Measurements from ENCODE around the gene WFDC12. TPM values are rescaled to one million over a fixed set of nuclear protein-coding genes. Genes with fewer than 3 reads are reported as not detected.
A peak's percentile ranks its signal among the peaks of the same experiment; 100 is the strongest.

Gene WFDC12
- total RNA-seq, 1 donor from 2014 or later = not detected

DNA sequence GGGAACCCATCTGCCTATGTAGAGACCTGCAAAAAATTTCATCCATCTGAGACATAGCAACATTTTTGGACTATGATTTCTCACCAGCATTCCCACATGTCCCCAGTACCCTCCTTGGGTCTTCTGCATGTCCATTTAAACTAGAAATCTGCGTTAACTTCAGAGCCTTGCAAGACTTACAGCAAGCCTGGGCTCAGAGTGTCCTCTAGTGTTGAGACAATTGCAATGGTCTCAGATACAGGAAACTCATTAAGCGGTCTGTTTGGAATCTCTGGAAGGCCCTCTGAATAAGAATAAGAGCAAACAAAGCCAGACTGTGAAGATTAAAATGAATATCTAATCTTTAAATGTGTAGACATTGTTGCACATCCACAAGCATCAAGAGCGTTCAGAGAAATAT is 29.9 kb upstream of the WFDC12 start:
- Histone ChIP-seq H3K36me3 (no peaks in the 10 kb centered on the region), H4K20me1 (ENCODE audit: low read depth) (no peaks in the 10 kb centered on the region), H3K79me2 (ENCODE audit: low read depth) (no peaks in the 10 kb centered on the region), H2AFZ (replicated peaks) (no peak overlapping the region), H3K9ac (no peak overlapping the region), H3K27ac (no peak overlapping the region), H3K4me1 (no peaks in the 10 kb centered on the region), H3K4me3 (no peak overlapping the region), H3K9me3 (ENCODE audit: low read depth) (no peaks in the 10 kb centered on the region), H3K4me2 (no peak overlapping the region), H3F3A (ENCODE audit: low read depth) (no peaks in the 10 kb centered on the region), H3K27me3 (peaks cover 7% of the 10 kb centered on the region)
- no peaks in the 10 kb centered on the region for H3K36me3 Mint-ChIP-seq
- H3K4me3 Mint-ChIP-seq = no peak overlapping the region
- DNase-seq (ENCODE audit: low spot score) = no peak
- H3K27ac Mint-ChIP-seq = peak overlapping the region; percentile 46
- peaks cover 16% of the 10 kb centered on the region for H3K9me3 Mint-ChIP-seq
- peaks cover 9% of the 10 kb centered on the region for H3K27me3 Mint-ChIP-seq (ENCODE audit: insufficient read depth, low read depth)
- TF ChIP-seq, protein P1, sequence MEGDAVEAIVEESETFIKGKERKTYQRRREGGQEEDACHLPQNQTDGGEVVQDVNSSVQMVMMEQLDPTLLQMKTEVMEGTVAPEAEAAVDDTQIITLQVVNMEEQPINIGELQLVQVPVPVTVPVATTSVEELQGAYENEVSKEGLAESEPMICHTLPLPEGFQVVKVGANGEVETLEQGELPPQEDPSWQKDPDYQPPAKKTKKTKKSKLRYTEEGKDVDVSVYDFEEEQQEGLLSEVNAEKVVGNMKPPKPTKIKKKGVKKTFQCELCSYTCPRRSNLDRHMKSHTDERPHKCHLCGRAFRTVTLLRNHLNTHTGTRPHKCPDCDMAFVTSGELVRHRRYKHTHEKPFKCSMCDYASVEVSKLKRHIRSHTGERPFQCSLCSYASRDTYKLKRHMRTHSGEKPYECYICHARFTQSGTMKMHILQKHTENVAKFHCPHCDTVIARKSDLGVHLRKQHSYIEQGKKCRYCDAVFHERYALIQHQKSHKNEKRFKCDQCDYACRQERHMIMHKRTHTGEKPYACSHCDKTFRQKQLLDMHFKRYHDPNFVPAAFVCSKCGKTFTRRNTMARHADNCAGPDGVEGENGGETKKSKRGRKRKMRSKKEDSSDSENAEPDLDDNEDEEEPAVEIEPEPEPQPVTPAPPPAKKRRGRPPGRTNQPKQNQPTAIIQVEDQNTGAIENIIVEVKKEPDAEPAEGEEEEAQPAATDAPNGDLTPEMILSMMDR (IDR thresholded peaks at IDR 0.05) = no peak
- TF ChIP-seq EZH2 (IDR thresholded peaks at IDR 0.05) (no peak), EZH2phosphoT487 (IDR thresholded peaks at IDR 0.05) (no peak)
- H3K4me1 Mint-ChIP-seq = no peaks in the 10 kb centered on the region

DNA sequence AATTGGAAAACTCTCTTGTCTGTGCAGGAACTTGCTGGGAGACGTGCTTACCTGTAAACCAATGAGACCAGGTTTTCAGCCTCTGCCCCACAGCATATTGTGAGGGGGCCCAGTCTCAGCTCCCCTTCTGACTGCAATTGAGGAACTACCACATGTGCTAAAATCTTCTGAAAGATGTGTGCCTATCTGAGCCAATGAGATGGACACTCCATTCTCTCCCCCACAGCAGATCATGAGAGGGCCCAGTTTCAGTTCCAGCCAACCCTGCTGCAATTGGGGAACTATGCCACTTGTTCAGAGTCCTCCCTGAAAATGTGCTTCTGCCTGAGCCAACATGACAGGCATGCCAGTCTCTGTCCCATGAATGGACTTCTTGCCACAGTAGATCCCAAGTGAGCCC is 29.5 kb upstream of the WFDC12 start:
- Histone ChIP-seq H3K4me2 (no peak overlapping the region), H3K27me3 (peaks cover 8% of the 10 kb centered on the region), H2AFZ (replicated peaks) (no peak overlapping the region), H3K9ac (no peak overlapping the region), H3K79me2 (ENCODE audit: low read depth) (no peaks in the 10 kb centered on the region), H3F3A (ENCODE audit: low read depth) (no peaks in the 10 kb centered on the region), H4K20me1 (ENCODE audit: low read depth) (no peaks in the 10 kb centered on the region), H3K4me1 (no peaks in the 10 kb centered on the region), H3K27ac (no peak overlapping the region), H3K36me3 (no peaks in the 10 kb centered on the region), H3K9me3 (ENCODE audit: low read depth) (no peaks in the 10 kb centered on the region), H3K4me3 (no peak overlapping the region)
- Mint-ChIP-seq H3K36me3 (no peaks in the 10 kb centered on the region), H3K4me1 (no peaks in the 10 kb centered on the region), H3K9me3 (peaks cover 12% of the 10 kb centered on the region), H3K27me3 (ENCODE audit: insufficient read depth, low read depth) (peaks cover 9% of the 10 kb centered on the region), H3K4me3 (no peak overlapping the region), H3K27ac (no peak overlapping the region)
- DNase-seq (ENCODE audit: low spot score) = no peak
- TF ChIP-seq EZH2phosphoT487 (IDR thresholded peaks at IDR 0.05) (no peak), EZH2 (IDR thresholded peaks at IDR 0.05) (no peak)
- TF ChIP-seq, protein P1 (IDR thresholded peaks at IDR 0.05) = no peak

DNA sequence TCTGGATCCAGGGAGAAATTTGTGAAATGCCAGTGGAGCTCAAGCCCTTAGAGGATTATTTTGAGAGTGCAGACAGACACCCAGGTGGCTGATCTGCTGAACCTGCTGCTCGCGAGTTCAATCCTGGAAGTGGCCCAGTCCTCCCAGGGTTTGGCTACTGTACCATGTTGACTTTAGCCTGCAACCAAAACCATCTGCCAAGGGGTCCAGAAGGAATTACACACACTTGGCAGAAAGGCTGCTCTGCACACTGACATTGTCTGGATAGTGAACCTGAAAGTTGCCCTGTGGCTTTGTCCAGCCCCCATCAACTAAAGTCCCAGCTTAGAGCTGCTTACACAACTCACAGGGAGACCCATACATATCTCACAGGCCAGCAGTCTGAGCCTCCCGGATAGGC is 28.9 kb upstream of the WFDC12 start:
- TF ChIP-seq EZH2phosphoT487 (IDR thresholded peaks at IDR 0.05) = no peak
- Histone ChIP-seq H3K79me2 (ENCODE audit: low read depth) (no peaks in the 10 kb centered on the region), H3K4me2 (no peak overlapping the region), H3K27ac (no peak overlapping the region), H3K4me1 (no peaks in the 10 kb centered on the region), H4K20me1 (ENCODE audit: low read depth) (no peaks in the 10 kb centered on the region), H3K9me3 (ENCODE audit: low read depth) (no peaks in the 10 kb centered on the region), H3K4me3 (no peak overlapping the region), H2AFZ (replicated peaks) (no peak overlapping the region), H3K36me3 (no peaks in the 10 kb centered on the region), H3K9ac (no peak overlapping the region), H3F3A (ENCODE audit: low read depth) (no peaks in the 10 kb centered on the region), H3K27me3 (peaks cover 8% of the 10 kb centered on the region)
- DNase-seq (ENCODE audit: low spot score) = no peak
- H3K9me3 Mint-ChIP-seq = peaks cover 12% of the 10 kb centered on the region
- H3K4me3 Mint-ChIP-seq = no peak overlapping the region
- H3K4me1 Mint-ChIP-seq = no peaks in the 10 kb centered on the region
- peaks cover 9% of the 10 kb centered on the region for H3K27me3 Mint-ChIP-seq (ENCODE audit: insufficient read depth, low read depth)
- H3K27ac Mint-ChIP-seq = no peak overlapping the region
- no peaks in the 10 kb centered on the region for H3K36me3 Mint-ChIP-seq

DNA sequence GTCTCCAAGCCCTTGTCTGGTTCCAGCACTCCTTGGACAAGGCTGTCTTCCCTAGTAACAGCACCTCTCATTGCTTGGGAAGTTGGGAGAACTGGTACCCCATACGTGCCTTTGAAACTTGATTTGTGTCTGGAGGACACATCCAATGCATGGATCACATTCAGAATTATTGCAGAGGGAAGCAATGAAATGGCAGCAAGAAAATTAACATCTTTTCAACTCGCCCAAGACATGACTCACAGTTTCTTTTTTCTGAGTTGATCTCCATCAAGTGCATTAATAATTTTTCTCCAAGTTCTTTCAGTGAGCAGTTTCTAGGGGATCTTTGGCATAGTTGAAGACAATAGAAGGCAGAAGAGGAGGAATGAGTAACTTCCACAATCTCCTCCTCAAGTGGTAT is 28.1 kb upstream of the WFDC12 start:
- H3K9me3 Mint-ChIP-seq = peaks cover 12% of the 10 kb centered on the region
- Histone ChIP-seq H3K4me2 (no peak overlapping the region), H2AFZ (replicated peaks) (no peak overlapping the region), H3K27me3 (peaks cover 13% of the 10 kb centered on the region), H3K36me3 (no peaks in the 10 kb centered on the region), H3K9ac (no peak overlapping the region), H3K4me3 (no peak overlapping the region), H4K20me1 (ENCODE audit: low read depth) (no peaks in the 10 kb centered on the region), H3K4me1 (no peaks in the 10 kb centered on the region), H3K9me3 (ENCODE audit: low read depth) (no peaks in the 10 kb centered on the region), H3K27ac (no peak overlapping the region), H3F3A (ENCODE audit: low read depth) (no peaks in the 10 kb centered on the region), H3K79me2 (ENCODE audit: low read depth) (no peaks in the 10 kb centered on the region)
- H3K4me1 Mint-ChIP-seq = no peaks in the 10 kb centered on the region
- H3K27ac Mint-ChIP-seq = no peak overlapping the region
- TF ChIP-seq EZH2 (IDR thresholded peaks at IDR 0.05) (no peak), EZH2phosphoT487 (IDR thresholded peaks at IDR 0.05) (no peak)
- TF ChIP-seq, protein P1 (IDR thresholded peaks at IDR 0.05) = no peak
- H3K27me3 Mint-ChIP-seq (ENCODE audit: insufficient read depth, low read depth) = peaks cover 9% of the 10 kb centered on the region
- H3K4me3 Mint-ChIP-seq = no peak overlapping the region
- H3K36me3 Mint-ChIP-seq = no peaks in the 10 kb centered on the region
- DNase-seq (ENCODE audit: low spot score) = no peak

Measured in neural progenitor cell (in vitro differentiated cells).